Neural cell (in vitro differentiated cells): Measurements from ENCODE around the gene APBB2. TPM values are rescaled to one million over a fixed set of nuclear protein-coding genes. Genes with fewer than 3 reads are reported as not detected.

ENCODE experiments used
- H2AFZ ChIP-seq: fragments of 200-600, 300-800 bp; sonication (generic), shearing (Covaris generic); 2 replicates; pipeline ENCODE4 v1.6.0; 2014; ENCODE audit warnings: low read depth, mild to moderate bottlenecking, antibody characterized with exemption, low read length, moderate library complexity
- H3F3A ChIP-seq: fragments of 200-600 bp; shearing (Covaris generic); 2 replicates; pipeline ENCODE4 v1.6.1; 2016; ENCODE audit warnings: mild to moderate bottlenecking, moderate library complexity, mixed read lengths, antibody characterized with exemption, low read length; ENCODE audit not compliant: insufficient read depth, poor library complexity, severe bottlenecking
- H3K27ac ChIP-seq: fragments of 200-600, 300-800 bp; sonication (generic), shearing (Covaris generic); 2 replicates; pipeline ENCODE4 v1.5.1; 2014; ENCODE audit warnings: mild to moderate bottlenecking, low read length, moderate library complexity
- H3K27me3 ChIP-seq: fragments of 300-800, 200-600 bp; sonication (generic), shearing (Covaris generic); 2 replicates; pipeline ENCODE4 v1.6.0; 2014; ENCODE audit warnings: mild to moderate bottlenecking, low read depth, low read length, moderate library complexity; ENCODE audit not compliant: insufficient read depth
- H3K36me3 ChIP-seq: fragments of 300-800, 200-600 bp; sonication (generic), shearing (Covaris generic); 2 replicates; pipeline ENCODE4 v1.5.1; 2014; ENCODE audit warnings: mild to moderate bottlenecking, antibody characterized with exemption, low read length, moderate library complexity; ENCODE audit not compliant: insufficient read depth
- H3K4me2 ChIP-seq: fragments of 300-800, 200-600 bp; sonication (generic), shearing (Covaris generic); 2 replicates; pipeline ENCODE4 v1.6.0; 2014; ENCODE audit warnings: mild to moderate bottlenecking, low read length
- H3K4me3 ChIP-seq: fragments of 300-800, 200-600 bp; sonication (generic), shearing (Covaris generic); 2 replicates; pipeline ENCODE4 v1.5.1; 2014; ENCODE audit warnings: mild to moderate bottlenecking, low read length, moderate library complexity
- H3K79me2 ChIP-seq: fragments of 200-600 bp; shearing (Covaris generic); replicated peaks from 2 replicates; pipeline ENCODE4 v1.6.0; 2014; ENCODE audit warnings: mild to moderate bottlenecking, low read length, moderate library complexity; ENCODE audit not compliant: insufficient read depth
- H3K9ac ChIP-seq: fragments of 300-800, 200-600 bp; sonication (generic), shearing (Covaris generic); 2 replicates; pipeline ENCODE4 v1.6.1; 2016; ENCODE audit warnings: mild to moderate bottlenecking, low read length, mixed read lengths
- H3K9me2 ChIP-seq: fragments of 200-600 bp; shearing (Covaris generic); 2 replicates; pipeline ENCODE4 v1.6.1; 2016; ENCODE audit warnings: mild to moderate bottlenecking, low read length, mixed read lengths; ENCODE audit not compliant: insufficient read depth
- H3K9me3 ChIP-seq: fragments of 200-600, 300-800 bp; sonication (generic), shearing (Covaris generic); 2 replicates; pipeline ENCODE4 v1.6.1; 2016; ENCODE audit warnings: mild to moderate bottlenecking, mixed run types, low read length, moderate library complexity, mixed read lengths
- H4K20me1 ChIP-seq: fragments of 200-600 bp; shearing (Covaris generic); 2 replicates; pipeline ENCODE4 v1.6.1; 2016; ENCODE audit warnings: mild to moderate bottlenecking, mixed run types; ENCODE audit not compliant: insufficient read depth
- CTCF ChIP-seq: fragments of 450-650 bp; IDR thresholded peaks from 2 replicates; pipeline ENCODE4 v1.5.1; 2014; ENCODE audit warnings: antibody characterized with exemption, mild to moderate bottlenecking, moderate library complexity; ENCODE audit not compliant: poor library complexity, severe bottlenecking
- EP300 ChIP-seq: fragments of 450-650 bp; conservative IDR thresholded peaks from 2 replicates; pipeline ENCODE4 v1.6.1; 2014; ENCODE audit warnings: antibody characterized with exemption, mild to moderate bottlenecking, moderate library complexity; ENCODE audit not compliant: poor library complexity, severe bottlenecking
- EZH2 ChIP-seq: fragments of 200-600, 300-800 bp; shearing (Covaris generic), sonication (generic); IDR thresholded peaks from 2 replicates; pipeline ENCODE4 v1.6.1; 2014; ENCODE audit warnings: antibody characterized with exemption, low read length, borderline replicate concordance, mild to moderate bottlenecking; ENCODE audit not compliant: insufficient read depth, poor library complexity, severe bottlenecking
- MXI1 ChIP-seq: fragments of 450-650 bp; conservative IDR thresholded peaks from 2 replicates; pipeline ENCODE4 v1.6.1; 2014; ENCODE audit warnings: antibody characterized with exemption, mild to moderate bottlenecking; ENCODE audit not compliant: poor library complexity, severe bottlenecking
- POLR2AphosphoS5 ChIP-seq: IDR thresholded peaks from 2 replicates; pipeline ENCODE4 v1.6.1; 2012
- RAD21 ChIP-seq: fragments of 450-650 bp; conservative IDR thresholded peaks from 2 replicates; pipeline ENCODE4 v1.6.1; 2014; ENCODE audit warnings: antibody characterized with exemption, mild to moderate bottlenecking, moderate library complexity
- REST ChIP-seq: IDR thresholded peaks from 2 replicates; pipeline ENCODE4 v1.6.1; 2012; ENCODE audit warnings: borderline replicate concordance
- SMC3 ChIP-seq: fragments of 450-650 bp; conservative IDR thresholded peaks from 2 replicates; pipeline ENCODE4 v1.6.1; 2014; ENCODE audit warnings: antibody characterized with exemption, mild to moderate bottlenecking, moderate library complexity; ENCODE audit not compliant: poor library complexity
- TAF1 ChIP-seq: IDR thresholded peaks from 2 replicates; pipeline ENCODE4 v1.6.1; 2012; ENCODE audit warnings: low read depth
- polyA plus RNA-seq: library from polyadenylated mRNA; depleted of rRNA; stranded (reverse); fragments of >200 nt; gene quantifications from 2 replicates; pipeline ENCODE4 v1.2.3, GENCODE V29; 2014

APBB2 gene
- polyA plus RNA-seq, 1 donor from 2014 or later = 41.9 TPM

GRCh38 chr4:41155194-41155830, 59.0 kb downstream of the APBB2 start:
- Histone ChIP-seq H3F3A (no peaks in the 10 kb centered on the region), H3K27ac (no peak overlapping the region), H3K9me3 (peaks cover 4% of the 10 kb centered on the region), H3K36me3 (no peaks in the 10 kb centered on the region), H3K27me3 (no peaks in the 10 kb centered on the region), H4K20me1 (no peaks in the 10 kb centered on the region), H3K4me2 (no peak overlapping the region), H2AFZ (no peak overlapping the region), H3K79me2 (no peaks in the 10 kb centered on the region), H3K9ac (no peak overlapping the region), H3K4me3 (no peak overlapping the region), H3K9me2 (no peaks in the 10 kb centered on the region)
- TF ChIP-seq POLR2AphosphoS5 (no peak), SMC3 (no peak), REST (no peak), EZH2 (no peak), MXI1 (no peak), CTCF (no peak), RAD21 (no peak), EP300 (no peak), TAF1 (no peak)

GRCh38 chr4:41154814-41155177, 59.5 kb downstream of the APBB2 start:
- no peak overlapping the region for H3K27ac ChIP-seq
- no peak overlapping the region for H3K9ac ChIP-seq
- no peak overlapping the region for H3K4me3 ChIP-seq

More at GRCh38 chr4:41154814-41155177, 59.5 kb downstream of the APBB2 start:
- H3F3A ChIP-seq = no peaks in the 10 kb centered on the region
- H4K20me1 ChIP-seq = no peaks in the 10 kb centered on the region
- no peaks in the 10 kb centered on the region for H3K79me2 ChIP-seq
- H3K9me3 ChIP-seq = peaks cover 4% of the 10 kb centered on the region
- H3K4me2 ChIP-seq = no peak overlapping the region
- H3K36me3 ChIP-seq = no peaks in the 10 kb centered on the region
- no peaks in the 10 kb centered on the region for H3K9me2 ChIP-seq
- no peak overlapping the region for H2AFZ ChIP-seq
- TF ChIP-seq TAF1 (no peak), EP300 (no peak), RAD21 (no peak), MXI1 (no peak), REST (no peak), EZH2 (no peak), POLR2AphosphoS5 (no peak), CTCF (no peak), SMC3 (no peak)
- no peaks in the 10 kb centered on the region for H3K27me3 ChIP-seq
